ENCODE measurements around the gene NCOA5.
A peak's percentile ranks its signal among the peaks of the same experiment; 100 is the strongest.

The NCOA5 gene

DNA sequence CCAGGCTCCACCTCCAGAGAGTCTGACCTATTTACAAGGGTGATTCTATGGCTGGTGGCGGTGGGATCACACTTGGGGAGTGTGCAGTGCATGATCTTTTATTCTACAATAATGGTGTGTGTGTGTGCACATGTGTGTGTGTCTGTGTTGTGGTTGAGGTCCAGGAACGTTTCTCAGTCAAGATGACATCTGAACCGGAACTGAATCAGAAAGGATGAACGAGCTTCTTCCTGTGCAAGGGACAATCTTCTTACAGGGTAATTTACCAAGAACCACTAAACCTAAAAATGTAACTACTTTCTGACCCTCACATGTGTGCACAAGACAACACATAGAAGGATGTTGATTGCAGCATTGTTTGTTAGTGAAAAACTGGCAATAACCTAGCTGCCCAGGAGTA is 72.5 kb downstream of the NCOA5 start:
- DNase-seq (ENCODE audit: low read depth) = no peak

DNA sequence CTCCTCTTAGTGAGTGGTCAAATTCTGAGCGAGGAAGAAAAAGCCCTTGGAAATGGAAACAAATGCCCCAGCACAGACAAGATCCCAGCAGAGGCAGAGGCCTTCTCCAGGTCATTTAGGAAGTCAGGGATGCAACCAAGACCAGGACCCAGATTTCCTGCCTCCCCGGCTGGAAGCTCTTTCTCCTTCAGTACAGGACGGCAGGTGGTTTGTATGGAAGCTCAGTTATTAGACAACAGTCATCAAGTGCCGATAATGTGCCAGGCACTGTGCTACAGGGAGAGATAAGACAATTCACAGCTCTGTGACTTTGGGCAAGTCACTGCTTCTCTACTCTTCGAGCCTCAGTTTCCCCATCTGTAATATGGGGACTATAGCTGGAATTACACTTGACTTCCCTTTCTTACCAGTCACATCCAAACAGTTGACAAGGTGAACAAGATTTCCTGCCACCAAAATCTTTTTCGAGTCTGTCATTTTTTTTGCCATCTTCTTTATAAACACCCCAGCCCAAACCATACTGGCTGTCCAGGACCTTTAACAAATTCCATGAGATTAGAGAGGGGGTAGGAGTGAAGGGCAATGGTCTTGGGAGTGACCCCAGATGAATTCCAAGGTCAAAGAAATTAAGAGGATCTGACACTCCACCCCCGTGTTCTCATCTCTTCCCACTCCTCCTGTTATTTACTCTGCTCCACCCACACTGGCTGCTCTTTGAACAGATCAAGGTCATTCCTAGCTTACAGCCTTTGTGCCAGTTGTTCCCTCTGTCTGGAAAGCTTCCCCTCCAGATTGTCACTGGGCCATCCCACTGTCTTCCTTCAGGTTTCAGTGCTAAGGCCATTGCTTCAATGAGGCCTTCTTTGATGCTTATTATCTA is 75.0 kb downstream of the NCOA5 start:
- no peak for DNase-seq (ENCODE audit: low read depth)

DNA sequence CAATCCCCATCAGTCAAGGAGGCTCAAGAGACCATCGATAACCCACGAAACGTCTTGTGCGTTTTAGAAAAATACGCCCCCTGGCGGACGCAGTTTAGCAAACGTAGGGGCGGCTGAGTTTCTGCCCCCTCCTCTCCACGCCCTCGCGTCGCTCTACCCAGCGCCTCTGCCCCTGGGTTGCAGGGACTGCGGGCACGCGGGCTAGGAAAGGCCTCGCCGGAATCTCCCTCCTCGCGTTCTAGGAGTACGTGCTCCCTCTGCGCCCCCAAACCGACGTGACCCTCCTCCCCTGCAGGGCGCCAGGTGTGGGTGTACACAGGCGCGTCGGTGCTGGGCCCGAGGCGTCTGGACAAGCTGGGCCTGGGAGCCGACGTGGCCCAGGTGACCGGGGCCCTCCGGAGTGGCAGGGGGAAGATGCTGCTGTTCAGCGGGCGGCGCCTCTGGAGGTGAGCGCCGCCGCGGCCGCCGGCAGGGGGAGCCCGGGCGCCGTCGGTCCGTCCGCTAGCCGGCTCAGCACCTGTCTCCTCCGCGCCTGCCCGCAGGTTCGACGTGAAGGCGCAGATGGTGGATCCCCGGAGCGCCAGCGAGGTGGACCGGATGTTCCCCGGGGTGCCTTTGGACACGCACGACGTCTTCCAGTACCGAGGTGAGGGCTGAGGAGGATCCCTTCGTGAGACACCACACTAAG is 75.8 kb downstream of the NCOA5 start:
- peak; percentile 46 for DNase-seq (ENCODE audit: low read depth)

DNA sequence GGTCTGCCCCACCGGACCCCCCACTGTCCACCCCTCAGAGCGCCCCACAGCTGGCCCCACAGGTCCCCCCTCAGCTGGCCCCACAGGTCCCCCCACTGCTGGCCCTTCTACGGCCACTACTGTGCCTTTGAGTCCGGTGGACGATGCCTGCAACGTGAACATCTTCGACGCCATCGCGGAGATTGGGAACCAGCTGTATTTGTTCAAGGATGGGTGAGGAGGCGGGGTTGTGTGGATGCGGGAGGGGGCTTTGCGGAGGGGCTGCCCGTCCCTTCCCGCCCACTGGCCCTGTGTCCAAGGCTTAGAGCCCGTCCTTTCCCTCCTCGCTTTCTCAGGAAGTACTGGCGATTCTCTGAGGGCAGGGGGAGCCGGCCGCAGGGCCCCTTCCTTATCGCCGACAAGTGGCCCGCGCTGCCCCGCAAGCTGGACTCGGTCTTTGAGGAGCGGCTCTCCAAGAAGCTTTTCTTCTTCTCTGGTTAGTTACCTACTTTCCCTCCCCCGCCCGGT is 76.4 kb downstream of the NCOA5 start:
- DNase-seq (ENCODE audit: low read depth) = no peak

DNA sequence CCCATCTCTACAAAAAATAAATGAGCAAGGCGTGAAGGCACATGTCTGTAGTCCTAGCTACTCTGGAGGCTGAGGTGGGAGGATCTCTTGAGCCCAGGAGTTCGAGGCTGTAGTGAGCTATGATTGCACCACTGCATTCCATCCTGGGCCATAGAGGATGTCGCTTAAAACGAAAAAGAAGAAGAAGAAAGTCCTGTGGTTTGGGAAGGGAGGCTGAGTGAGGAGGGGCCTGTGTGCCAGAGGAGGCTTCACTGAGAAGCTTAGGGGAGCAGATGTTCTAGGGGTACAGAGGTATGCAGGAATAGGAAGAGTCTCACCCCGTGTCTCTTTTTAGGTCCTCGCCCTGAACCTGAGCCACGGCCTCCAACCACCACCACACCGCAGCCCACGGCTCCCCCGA is 76.8 kb downstream of the NCOA5 start:
- no peak for DNase-seq (ENCODE audit: low read depth)

DNA sequence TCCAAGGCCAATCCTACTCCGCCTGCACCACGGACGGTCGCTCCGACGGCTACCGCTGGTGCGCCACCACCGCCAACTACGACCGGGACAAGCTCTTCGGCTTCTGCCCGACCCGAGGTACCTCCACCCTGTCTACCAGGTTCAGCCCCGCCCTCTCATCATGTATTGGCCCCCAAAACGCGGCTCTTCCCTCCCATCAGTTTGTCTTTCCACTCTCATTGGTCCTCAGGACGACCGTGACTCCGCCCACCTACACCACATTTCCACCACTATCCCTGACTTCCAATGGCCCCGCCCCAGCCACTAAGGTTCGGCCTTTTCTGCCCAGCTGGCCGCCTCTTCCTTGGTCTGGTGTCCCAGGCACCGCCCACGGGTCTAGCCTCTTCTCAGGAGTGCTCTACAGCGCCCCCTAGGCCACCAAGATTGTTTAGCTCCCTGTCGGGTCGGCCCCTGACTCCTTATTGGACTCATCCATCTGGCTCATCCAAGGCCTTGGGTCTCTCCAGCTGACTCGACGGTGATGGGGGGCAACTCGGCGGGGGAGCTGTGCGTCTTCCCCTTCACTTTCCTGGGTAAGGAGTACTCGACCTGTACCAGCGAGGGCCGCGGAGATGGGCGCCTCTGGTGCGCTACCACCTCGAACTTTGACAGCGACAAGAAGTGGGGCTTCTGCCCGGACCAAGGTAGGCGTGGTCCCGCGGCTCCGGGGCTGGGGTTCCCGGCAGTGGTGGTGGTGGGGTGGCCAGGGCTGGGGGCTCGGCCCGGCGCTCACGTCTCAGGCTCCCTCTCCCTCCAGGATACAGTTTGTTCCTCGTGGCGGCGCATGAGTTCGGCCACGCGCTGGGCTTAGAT is 77.9 kb downstream of the NCOA5 start:
- DNase-seq (ENCODE audit: low read depth) = no peak
